Hepatocyte (in vitro differentiated cells): Measurements from ENCODE around the gene TEKT3.

Experiments
- CTCF ChIP-seq: fragments of 200-600 bp; sonication (generic); IDR thresholded peaks from 2 replicates; pipeline ENCODE4 v1.5.1; 2016; ENCODE audit warnings: antibody characterized with exemption, mild to moderate bottlenecking; ENCODE audit not compliant: poor library complexity
- EZH2 ChIP-seq: fragments of 200-600 bp; sonication (generic); IDR thresholded peaks from 2 replicates; pipeline ENCODE4 v1.6.1; 2016; ENCODE audit warnings: antibody characterized with exemption, mild to moderate bottlenecking, borderline replicate concordance

- TF ChIP-seq CTCF, result no peak
- TF ChIP-seq EZH2, result no peak
Observed at GRCh38 chr17:15364615-15365014, 23.2 kb upstream of the TEKT3 start.
